MM.1S (cell line): ENCODE results near the gene ATP5F1D.

Experiments
- DNase-seq: peaks from one replicate; pipeline ENCODE4 v3.0.0-alpha.2; 2015
- H2AFZ ChIP-seq: fragments of 300-600 bp; sonication (generic); 2 replicates; pipeline ENCODE4 v1.6.0; 2016; ENCODE audit warnings: antibody characterized with exemption, low read length
- H3F3A ChIP-seq: fragments of 300-600 bp; sonication (generic); 2 replicates; pipeline ENCODE4 v1.6.1; 2016; ENCODE audit warnings: mild to moderate bottlenecking, antibody characterized with exemption, low read length, moderate library complexity, mixed read lengths; ENCODE audit not compliant: insufficient read depth
- H3K27ac ChIP-seq: fragments of 300-600 bp; sonication (generic); 2 replicates; pipeline ENCODE4 v1.5.1; 2016; ENCODE audit warnings: mild to moderate bottlenecking, low read length
- H3K27me3 ChIP-seq: fragments of 300-600 bp; sonication (generic); replicated peaks from 2 replicates; pipeline ENCODE4 v1.6.0; 2016; ENCODE audit warnings: low read length; ENCODE audit not compliant: insufficient read depth
- H3K36me3 ChIP-seq: fragments of 300-600 bp; sonication (generic); replicated peaks from 2 replicates; pipeline ENCODE4 v1.6.1; 2016; ENCODE audit warnings: mild to moderate bottlenecking, low read length, mixed read lengths; ENCODE audit not compliant: insufficient read depth
- H3K4me1 ChIP-seq: fragments of 300-600 bp; sonication (generic); 2 replicates; pipeline ENCODE4 v1.6.1; 2016; ENCODE audit warnings: low read length, mixed read lengths
- H3K4me2 ChIP-seq: fragments of 300-600 bp; sonication (generic); 2 replicates; pipeline ENCODE4 v1.6.0; 2016; ENCODE audit warnings: low read depth, low read length
- H3K4me3 ChIP-seq: fragments of 300-600 bp; sonication (generic); 2 replicates; pipeline ENCODE4 v1.5.1; 2016; ENCODE audit warnings: low read length, mixed read lengths
- H3K79me2 ChIP-seq: fragments of 300-600 bp; sonication (generic); 2 replicates; pipeline ENCODE4 v1.6.1; 2016; ENCODE audit warnings: mixed run types, low read length, mixed read lengths
- H3K9ac ChIP-seq: fragments of 300-600 bp; sonication (generic); 2 replicates; pipeline ENCODE4 v1.6.1; 2016; ENCODE audit warnings: low read length, mixed read lengths
- H3K9me2 ChIP-seq: fragments of 300-600 bp; sonication (generic); replicated peaks from 2 replicates; pipeline ENCODE4 v1.6.1; 2016; ENCODE audit warnings: mild to moderate bottlenecking, low read length, mixed read lengths; ENCODE audit not compliant: insufficient read depth
- H3K9me3 ChIP-seq: fragments of 300-600 bp; sonication (generic); replicated peaks from 2 replicates; pipeline ENCODE4 v1.6.1; 2016; ENCODE audit warnings: mild to moderate bottlenecking, low read length, mixed read lengths; ENCODE audit not compliant: insufficient read depth
- H4K20me1 ChIP-seq: fragments of 300-600 bp; sonication (generic); 2 replicates; pipeline ENCODE4 v1.6.1; 2016; ENCODE audit warnings: mild to moderate bottlenecking, low read length, moderate library complexity, mixed read lengths; ENCODE audit not compliant: insufficient read depth
- EZH2 ChIP-seq: fragments of 300-600 bp; sonication (generic); optimal IDR thresholded peaks from 2 replicates; pipeline ENCODE3; 2017; ENCODE audit warnings: low read depth, mild to moderate bottlenecking, antibody characterized with exemption, low read length, mixed read lengths
- EZH2phosphoT487 ChIP-seq: fragments of 300-600 bp; sonication (generic); IDR thresholded peaks from 2 replicates; pipeline ENCODE4 v1.6.1; 2018; ENCODE audit warnings: antibody characterized with exemption, low read length
- TF ChIP-seq, protein P1 (sequence below): fragments of 300-600 bp; sonication (generic); IDR thresholded peaks from 2 replicates; pipeline ENCODE4 v1.5.1; 2016; ENCODE audit warnings: antibody characterized with exemption, low read length, mixed read lengths

ATP5F1D gene

DNA sequence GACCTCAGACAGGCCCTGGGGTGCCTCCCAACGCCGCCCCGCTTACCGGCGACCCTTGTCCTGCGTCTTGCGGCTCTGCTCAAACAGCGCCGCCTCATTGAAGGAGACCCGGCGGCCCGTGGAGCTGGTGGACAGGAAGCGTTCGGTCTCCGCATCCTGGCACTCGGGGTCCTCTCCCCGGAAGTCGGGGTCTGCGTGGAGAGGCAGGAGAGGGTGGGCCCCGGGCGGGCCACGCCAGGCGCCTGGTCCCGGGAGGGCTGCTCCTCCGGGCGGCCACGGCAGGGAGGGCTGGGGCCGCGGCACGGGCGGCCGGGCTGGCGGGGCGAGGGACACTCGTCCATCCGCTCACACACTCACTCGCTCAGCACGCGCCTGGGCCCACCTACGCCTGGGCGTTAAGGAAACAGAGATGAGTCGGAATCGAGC, 6.6 kb upstream of the ATP5F1D start:
- DNase-seq = no peak
- Histone ChIP-seq H3K9me2 (no peaks in the 10 kb centered on the region), H3K9me3 (no peaks in the 10 kb centered on the region), H3K4me1 (no peaks in the 10 kb centered on the region), H3K4me2 (no peak overlapping the region), H3K36me3 (no peaks in the 10 kb centered on the region), H3K9ac (no peak overlapping the region), H2AFZ (no peak overlapping the region), H3K27me3 (peaks cover 78% of the 10 kb centered on the region), H3K79me2 (no peaks in the 10 kb centered on the region), H3K4me3 (no peak overlapping the region), H3F3A (peaks cover 13% of the 10 kb centered on the region), H4K20me1 (no peaks in the 10 kb centered on the region), H3K27ac (no peak overlapping the region)
- TF ChIP-seq, protein P1, sequence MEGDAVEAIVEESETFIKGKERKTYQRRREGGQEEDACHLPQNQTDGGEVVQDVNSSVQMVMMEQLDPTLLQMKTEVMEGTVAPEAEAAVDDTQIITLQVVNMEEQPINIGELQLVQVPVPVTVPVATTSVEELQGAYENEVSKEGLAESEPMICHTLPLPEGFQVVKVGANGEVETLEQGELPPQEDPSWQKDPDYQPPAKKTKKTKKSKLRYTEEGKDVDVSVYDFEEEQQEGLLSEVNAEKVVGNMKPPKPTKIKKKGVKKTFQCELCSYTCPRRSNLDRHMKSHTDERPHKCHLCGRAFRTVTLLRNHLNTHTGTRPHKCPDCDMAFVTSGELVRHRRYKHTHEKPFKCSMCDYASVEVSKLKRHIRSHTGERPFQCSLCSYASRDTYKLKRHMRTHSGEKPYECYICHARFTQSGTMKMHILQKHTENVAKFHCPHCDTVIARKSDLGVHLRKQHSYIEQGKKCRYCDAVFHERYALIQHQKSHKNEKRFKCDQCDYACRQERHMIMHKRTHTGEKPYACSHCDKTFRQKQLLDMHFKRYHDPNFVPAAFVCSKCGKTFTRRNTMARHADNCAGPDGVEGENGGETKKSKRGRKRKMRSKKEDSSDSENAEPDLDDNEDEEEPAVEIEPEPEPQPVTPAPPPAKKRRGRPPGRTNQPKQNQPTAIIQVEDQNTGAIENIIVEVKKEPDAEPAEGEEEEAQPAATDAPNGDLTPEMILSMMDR = no peak
- TF ChIP-seq EZH2 = no peak
- no peak for TF ChIP-seq EZH2phosphoT487

DNA sequence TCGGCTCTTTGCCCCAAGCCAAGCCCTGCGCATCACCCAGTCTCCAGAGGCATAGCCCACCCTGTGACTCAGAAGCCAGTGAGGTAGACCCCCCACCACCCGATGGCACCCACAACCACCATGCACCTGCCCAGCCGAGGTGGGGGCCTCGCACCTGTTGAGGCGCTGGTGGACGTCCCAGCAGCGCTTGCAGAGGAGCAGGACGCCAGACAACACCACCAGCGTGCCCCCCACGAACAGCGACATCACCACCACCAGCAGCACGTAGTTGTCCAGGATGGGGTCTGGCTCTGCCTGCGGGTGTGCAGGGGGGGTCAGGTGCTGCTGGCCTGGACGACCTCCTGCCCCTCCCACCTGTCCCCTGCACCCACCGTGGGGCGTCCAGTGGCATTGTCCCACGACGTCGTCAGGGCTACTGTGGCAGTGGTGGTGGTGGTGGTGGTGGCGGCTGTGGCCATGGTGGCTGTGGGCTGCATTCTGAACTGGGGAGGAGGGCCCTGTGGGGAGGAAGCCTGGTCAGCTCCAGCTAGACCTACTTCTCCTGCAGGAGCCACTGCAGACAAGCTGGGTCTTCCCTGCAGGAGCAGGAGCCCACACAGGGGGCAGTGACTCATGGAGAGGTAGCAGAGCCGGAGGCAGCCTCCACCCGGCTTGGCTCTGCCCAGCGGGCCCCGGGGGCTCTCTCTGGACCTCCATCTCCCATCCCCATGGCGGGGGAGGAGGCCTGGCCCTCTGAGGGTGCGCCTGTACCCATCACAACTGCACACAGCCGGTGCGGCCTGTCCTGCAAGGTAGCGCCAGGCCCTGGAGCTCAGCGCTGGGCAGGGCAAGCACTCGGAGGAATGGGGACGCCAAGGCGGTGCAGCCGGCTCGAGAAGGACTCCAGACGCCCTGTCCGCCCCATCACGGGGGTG, 5.7 kb upstream of the ATP5F1D start:
- no peak for DNase-seq
- Histone ChIP-seq H3K27me3 (peaks cover 79% of the 10 kb centered on the region), H3K36me3 (no peaks in the 10 kb centered on the region), H3F3A (peaks cover 17% of the 10 kb centered on the region), H2AFZ (no peak overlapping the region), H3K9me2 (no peaks in the 10 kb centered on the region), H4K20me1 (no peaks in the 10 kb centered on the region), H3K4me3 (no peak overlapping the region), H3K79me2 (no peaks in the 10 kb centered on the region), H3K9me3 (no peaks in the 10 kb centered on the region), H3K27ac (no peak overlapping the region), H3K4me1 (peaks cover 2% of the 10 kb centered on the region), H3K4me2 (no peak overlapping the region), H3K9ac (no peak overlapping the region)
- TF ChIP-seq EZH2phosphoT487 = no peak
- TF ChIP-seq, protein P1 = no peak
- TF ChIP-seq EZH2 = no peak

DNA sequence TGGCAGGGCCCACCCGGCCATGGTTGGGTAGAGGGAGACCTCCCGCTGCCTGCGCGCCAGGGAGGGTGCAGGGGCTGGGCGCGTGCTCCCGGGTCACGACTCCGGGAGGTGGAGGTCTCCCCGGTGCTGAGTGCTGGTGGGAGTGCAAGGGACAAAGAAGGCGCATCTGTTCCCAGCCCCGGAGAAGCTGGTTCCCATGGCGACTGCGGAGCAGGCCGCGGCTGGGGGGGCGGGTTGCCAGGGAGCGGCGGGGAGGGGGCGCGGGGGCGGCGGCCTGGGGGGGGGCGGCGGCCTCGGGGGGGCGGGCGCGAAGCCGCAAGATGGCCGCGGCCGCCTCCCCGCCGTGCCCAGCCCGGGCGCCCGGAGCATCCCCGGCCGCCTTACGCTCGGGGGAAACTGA, 5.0 kb upstream of the ATP5F1D start:
- Histone ChIP-seq H3K79me2 (no peaks in the 10 kb centered on the region), H3K4me3 (no peak overlapping the region), H3K9me2 (no peaks in the 10 kb centered on the region), H3K27ac (no peak overlapping the region), H2AFZ (no peak overlapping the region), H3K27me3 (peaks cover 77% of the 10 kb centered on the region), H4K20me1 (no peaks in the 10 kb centered on the region), H3K9me3 (no peaks in the 10 kb centered on the region), H3F3A (peaks cover 23% of the 10 kb centered on the region), H3K36me3 (no peaks in the 10 kb centered on the region), H3K4me2 (no peak overlapping the region), H3K9ac (no peak overlapping the region), H3K4me1 (peaks cover 7% of the 10 kb centered on the region)
- DNase-seq = no peak
- TF ChIP-seq EZH2phosphoT487 (no peak), EZH2 (no peak)
- TF ChIP-seq, protein P1 = no peak
